Fibroblast of gingiva (primary cell): ENCODE data around the gene DCAF8.
"Not testable (repeated sequence)": the region's sequence is repeated elsewhere in the genome, so short reads cannot be mapped to it uniquely, and the experiment has no call there.

Source experiments
- DNase-seq: peaks from one replicate; pipeline ENCODE4 v3.0.0-alpha.2; 2011; ENCODE audit warnings: low read depth

Gene DCAF8

GRCh38 chr1:160261893-160262794 is at the start of gene DCAF8:
Gene DCAF8, minus strand, starts transcription at chr1:160262549. Its CDS starts 18,541 bp downstream, at chr1:160244008.
- peak; percentile 97 for DNase-seq

- no peak for DNase-seq
Measured at GRCh38 chr1:160309571-160309970, 47.2 kb upstream of the DCAF8 start.

GRCh38 chr1:160309185-160309557 is 46.8 kb upstream of the DCAF8 start:
- peak; percentile 54 for DNase-seq

- DNase-seq: peak; percentile 11
Measured at GRCh38 chr1:160308451-160309184, 46.3 kb upstream of the DCAF8 start.

GRCh38 chr1:160307118-160307791 is 44.9 kb upstream of the DCAF8 start:
- no peak for DNase-seq

- no peak for DNase-seq
Measured at GRCh38 chr1:160300173-160300572, 37.8 kb upstream of the DCAF8 start.

GRCh38 chr1:160296036-160296435 is 33.7 kb upstream of the DCAF8 start:
- no peak for DNase-seq

- peak; percentile 37 for DNase-seq
Measured at GRCh38 chr1:160293020-160293968, 30.9 kb upstream of the DCAF8 start.

GRCh38 chr1:160291248-160292220 is 29.2 kb upstream of the DCAF8 start:
- DNase-seq: peak; percentile 63

GRCh38 chr1:160287769-160288168 is 25.4 kb upstream of the DCAF8 start:
- not testable (repeated sequence) for DNase-seq

- no peak for DNase-seq
Measured at GRCh38 chr1:160285506-160285905, 23.2 kb upstream of the DCAF8 start.

GRCh38 chr1:160284782-160285344 is 22.5 kb upstream of the DCAF8 start, which contains the start of gene PEX19:
Gene PEX19, minus strand, starts transcription at chr1:160285133. Its CDS starts 9 bp downstream, at chr1:160285124.
- peak; percentile 92 for DNase-seq

GRCh38 chr1:160284220-160284781 is 22.0 kb upstream of the DCAF8 start:
- DNase-seq: peak; percentile 92

- DNase-seq: no peak
Measured at GRCh38 chr1:160282807-160283206, 20.5 kb upstream of the DCAF8 start.

GRCh38 chr1:160277987-160278386 is 15.6 kb upstream of the DCAF8 start:
- DNase-seq: no peak

- DNase-seq: no peak
Measured at GRCh38 chr1:160277330-160277729, 15.0 kb upstream of the DCAF8 start.

GRCh38 chr1:160271025-160271424 is 8.7 kb upstream of the DCAF8 start:
- DNase-seq: no peak

GRCh38 chr1:160267284-160267991 is 5.1 kb upstream of the DCAF8 start:
- DNase-seq: no peak
